IMR-90 (cell line): ENCODE measurements around the gene UBE2S. TPM values are rescaled to one million over a fixed set of nuclear protein-coding genes. Genes with fewer than 3 reads are reported as not detected.

Source experiments
- ATAC-seq: fragments of 200-7000 bp; cut with Tn5 transposase; 2 replicates; pipeline ENCODE4 v1.9.1; 2020; ENCODE audit warnings: low read depth, mild to moderate bottlenecking, moderate library complexity
- BruUV-seq: library from RNA; stranded (reverse); fragments of 400-500 nt; replicated peaks from 2 replicates; lab custom pipeline; 2021; lab: Mats Ljungman, UMichigan
- CTCF ChIA-PET: fragments of 300-600 bp; formaldehyde crosslinking; extraction: SDS; loops from one replicate; lab custom pipeline; 2021; ENCODE audit warnings: antibody characterized with exemption; lab: Yijun Ruan, JAX
- POLR2A ChIA-PET: fragments of 300-600 bp; sonication (Branson Sonifier 250); formaldehyde crosslinking; loops from one replicate; lab custom pipeline; 2022; ENCODE audit warnings: antibody characterized with exemption; ENCODE audit not compliant: unreplicated experiment; lab: Charles Lee
- DNase-seq: peaks from one replicate; pipeline ENCODE4 v3.0.0; 2013
- H2AFZ ChIP-seq: replicated peaks from 2 replicates; pipeline ENCODE3; 2013; ENCODE audit warnings: low read length, mild to moderate bottlenecking; ENCODE audit not compliant: poor library complexity
- H2AK5ac ChIP-seq: 2 replicates; pipeline ENCODE4 v1.6.1; 2013; ENCODE audit warnings: low read depth, low read length, inconsistent platforms
- H2AK9ac ChIP-seq: replicated peaks from 2 replicates; pipeline ENCODE3; 2013; ENCODE audit warnings: mild to moderate bottlenecking, low read depth, low read length, moderate library complexity; ENCODE audit not compliant: poor library complexity
- H2BK120ac ChIP-seq: 2 replicates; pipeline ENCODE4 v1.6.1; 2013; ENCODE audit warnings: low read depth, low read length, inconsistent platforms
- H2BK15ac ChIP-seq: 3 replicates; pipeline ENCODE4 v1.6.1; 2013; ENCODE audit warnings: low read depth, low read length, inconsistent platforms
- H2BK20ac ChIP-seq: 2 replicates; pipeline ENCODE4 v1.6.1; 2013; ENCODE audit warnings: low read depth, mild to moderate bottlenecking, inconsistent platforms, low read length, moderate library complexity
- H2BK5ac ChIP-seq: 2 replicates; pipeline ENCODE4 v1.6.1; 2013; ENCODE audit warnings: mild to moderate bottlenecking, low read depth, low read length, inconsistent platforms; ENCODE audit not compliant: poor library complexity, severe bottlenecking
- H3K14ac ChIP-seq: replicated peaks from 2 replicates; pipeline ENCODE4 v1.6.1; 2013; ENCODE audit warnings: low read depth, low read length, inconsistent platforms
- H3K18ac ChIP-seq: 2 replicates; pipeline ENCODE4 v1.6.1; 2013; ENCODE audit warnings: low read depth, low read length, control low read depth
- H3K23ac ChIP-seq: 2 replicates; pipeline ENCODE4 v1.6.1; 2013; ENCODE audit warnings: low read depth, low read length, inconsistent platforms
- H3K27ac ChIP-seq: 2 replicates; pipeline ENCODE4 v1.5.1; 2013; ENCODE audit warnings: mild to moderate bottlenecking, control low read depth, low read length; ENCODE audit not compliant: insufficient read depth
- H3K27me3 ChIP-seq: 2 replicates; pipeline ENCODE4 v1.6.1; 2013; ENCODE audit warnings: low read length; ENCODE audit not compliant: control insufficient read depth, insufficient read depth
- H3K36me3 ChIP-seq: 2 replicates; pipeline ENCODE4 v1.6.1; 2013; ENCODE audit warnings: low read length, mixed read lengths; ENCODE audit not compliant: control insufficient read depth, insufficient read depth
- H3K4ac ChIP-seq: 2 replicates; pipeline ENCODE4 v1.6.1; 2013; ENCODE audit warnings: low read depth, low read length, inconsistent platforms
- H3K4me1 ChIP-seq: 2 replicates; pipeline ENCODE4 v1.6.1; 2013; ENCODE audit warnings: low read length, mixed read lengths; ENCODE audit not compliant: control insufficient read depth, insufficient read depth
- H3K4me2 ChIP-seq: 2 replicates; pipeline ENCODE4 v1.6.1; 2013; ENCODE audit warnings: low read depth, mild to moderate bottlenecking, control low read depth, low read length, moderate library complexity
- H3K4me3 ChIP-seq: 2 replicates; pipeline ENCODE4 v1.5.1; 2013; ENCODE audit warnings: low read depth, mild to moderate bottlenecking, control low read depth, low read length, moderate library complexity; ENCODE audit not compliant: insufficient read depth
- H3K56ac ChIP-seq: 2 replicates; pipeline ENCODE4 v1.6.1; 2013; ENCODE audit warnings: low read length, inconsistent platforms; ENCODE audit not compliant: insufficient read depth; ENCODE audit errors: extremely low read depth
- H3K79me1 ChIP-seq, 2 experiments: 2 replicates each; pipeline ENCODE4 v1.6.1; 2013; ENCODE audit warnings: low read length in 2 of 2, inconsistent platforms in 1 of 2, low read depth in 1 of 2
- H3K9ac ChIP-seq: 2 replicates; pipeline ENCODE4 v1.6.1; 2013; ENCODE audit warnings: low read depth, low read length, control low read depth
- H3K9me1 ChIP-seq: 2 replicates; pipeline ENCODE4 v1.6.1; 2013; ENCODE audit warnings: low read length, inconsistent platforms; ENCODE audit not compliant: insufficient read depth
- H3K9me3 ChIP-seq: 2 replicates; pipeline ENCODE4 v1.6.1; 2013; ENCODE audit warnings: low read length; ENCODE audit not compliant: control insufficient read depth, insufficient read depth
- H4K20me1 ChIP-seq: 2 replicates; pipeline ENCODE4 v1.6.1; 2013; ENCODE audit warnings: low read length, inconsistent platforms; ENCODE audit not compliant: insufficient read depth
- H4K5ac ChIP-seq: 2 replicates; pipeline ENCODE4 v1.6.1; 2013; ENCODE audit warnings: mild to moderate bottlenecking, low read depth, low read length, control low read depth
- H4K8ac ChIP-seq, 2 experiments: 2 replicates each; pipeline ENCODE4 v1.6.1; 2013; ENCODE audit warnings: low read depth in 2 of 2, low read length in 2 of 2, control low read depth in 1 of 2, inconsistent platforms in 1 of 2
- H4K91ac ChIP-seq: 2 replicates; pipeline ENCODE4 v1.6.1; 2013; ENCODE audit warnings: low read depth, low read length, inconsistent platforms; ENCODE audit not compliant: insufficient read depth
- BHLHE40 ChIP-seq: fragments of 150-350 bp; IDR thresholded peaks from 2 replicates; pipeline ENCODE4 v1.6.1; 2016; ENCODE audit warnings: mild to moderate bottlenecking, low read depth, low read length
- CHD1 ChIP-seq: IDR thresholded peaks from 2 replicates; pipeline ENCODE4 v1.6.1; 2012; ENCODE audit warnings: low read depth, low read length, improper control_type of control experiment
- MAFK ChIP-seq: IDR thresholded peaks from 2 replicates; pipeline ENCODE4 v1.6.1; 2012; ENCODE audit warnings: low read depth, low read length, improper control_type of control experiment
- MXI1 ChIP-seq: IDR thresholded peaks from 2 replicates; pipeline ENCODE4 v1.6.1; 2012; ENCODE audit warnings: low read depth, mild to moderate bottlenecking, low read length, moderate library complexity, borderline replicate concordance
- NFE2L2 ChIP-seq: fragments of 150-350 bp; IDR thresholded peaks from 2 replicates; pipeline ENCODE4 v1.6.1; 2016; ENCODE audit warnings: low read depth, mild to moderate bottlenecking, low read length
- WGBS, 2 experiments: methylation state at CpG; one replicate each; pipeline versions ENCODE4 v1.1.5 to v1.1.7; 2013; ENCODE audit warnings: missing lambda C conversion rate in 2 of 2; ENCODE audit not compliant: insufficient read length in 1 of 2; ENCODE audit errors: extremely low coverage in 2 of 2; 5-methylcytosine and 5-hydroxymethylcytosine counted together
- dilution Hi-C: fragments of 300-500 bp; cut with HindIII; formaldehyde crosslinking; loops from one replicate; pipeline ENCODE4 v1.14.3; 2018; ENCODE audit warnings: low sequenced_read_pairs; ENCODE audit not compliant: unreplicated experiment
- in situ Hi-C: fragments of 300-500 bp; cut with MboI; formaldehyde crosslinking; loops from 3 replicates; pipeline ENCODE4 v1.14.3; 2019; ENCODE audit warnings: low sequenced_read_pairs, inconsistent platforms, mixed read lengths
- intact Hi-C: fragments of 100-400 bp; cut with micrococcal nuclease; formaldehyde crosslinking; loops from 2 replicates; pipeline ENCODE4 v1.10.0; 2022
- polyA plus RNA-seq, 3 experiments: library from polyadenylated mRNA; depleted of rRNA; stranded (reverse); fragments of >200 nt; gene quantifications; 2 replicates each; pipeline ENCODE4 v1.2.3, GENCODE V29; 2012; ENCODE audit warnings: low replicate concordance in 1 of 3
- total RNA-seq: library from RNA; depleted of rRNA; stranded (reverse); fragments of >200 nt; gene quantifications from 2 replicates; pipeline ENCODE4 v1.2.3, GENCODE V29; 2012
- TF ChIP-seq, protein P1 (sequence below): conservative IDR thresholded peaks from 2 replicates; pipeline ENCODE4 v1.5.1; 2012; ENCODE audit warnings: mild to moderate bottlenecking, low read depth, low read length, improper control_type of control experiment
- TF ChIP-seq, protein P2 (sequence below): fragments of 150-350 bp; IDR thresholded peaks from 2 replicates; pipeline ENCODE4 v1.6.1; 2016; ENCODE audit warnings: low read depth, mild to moderate bottlenecking, low read length, moderate library complexity, borderline replicate concordance

The UBE2S gene
- total and polyA plus RNA-seq, 2 of the 4 experiments (the other 2 are of a cell fraction): 69.5 to 104 TPM

DNA sequence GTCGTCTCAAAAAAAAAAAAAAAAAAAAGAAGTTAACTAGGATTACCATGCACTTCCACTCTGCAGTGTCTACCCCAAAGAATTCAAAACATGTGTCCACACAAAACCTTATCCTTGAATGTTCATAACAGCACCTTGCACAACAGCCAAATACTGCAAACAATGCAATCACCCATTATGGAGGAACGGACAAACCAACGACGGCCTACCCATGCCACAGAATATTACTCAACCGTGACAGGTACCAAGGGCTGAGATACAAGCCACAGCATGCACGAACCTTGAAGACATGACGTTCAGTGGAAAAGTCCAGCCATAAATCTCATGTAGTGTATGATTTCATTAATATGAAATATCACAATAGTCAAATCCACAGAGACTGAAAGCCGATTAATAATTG lies 38.5 kb upstream of the UBE2S start:
- Histone ChIP-seq H3K4ac (no peak overlapping the region), H3K23ac (no peak overlapping the region), H3K56ac (no peak overlapping the region), H3K18ac (no peak overlapping the region), H2BK20ac (no peak overlapping the region), H3K4me1 (no peaks in the 10 kb centered on the region), H3K27me3 (peaks cover 66% of the 10 kb centered on the region), H3K4me3 (no peak overlapping the region), H4K8ac (no peak overlapping the region), H2AFZ (no peak overlapping the region), H2BK5ac (no peak overlapping the region), H3K14ac (no peak overlapping the region), H4K20me1 (peaks cover 8% of the 10 kb centered on the region; the same call in 1 of the 2 replicates), H4K91ac (no peak overlapping the region), H3K27ac (no peak overlapping the region), H4K5ac (no peak overlapping the region), H2BK15ac (no peak overlapping the region), H3K9me1 (no peaks in the 10 kb centered on the region), H2BK120ac (no peak overlapping the region), H2AK9ac (no peak overlapping the region), H3K36me3 (no peaks in the 10 kb centered on the region), H3K9ac (no peak overlapping the region), H3K79me1 (no peaks in the 10 kb centered on the region), H3K9me3 (no peaks in the 10 kb centered on the region), H2AK5ac (no peak overlapping the region), H3K4me2 (no peak overlapping the region)
- TF ChIP-seq, protein P1, sequence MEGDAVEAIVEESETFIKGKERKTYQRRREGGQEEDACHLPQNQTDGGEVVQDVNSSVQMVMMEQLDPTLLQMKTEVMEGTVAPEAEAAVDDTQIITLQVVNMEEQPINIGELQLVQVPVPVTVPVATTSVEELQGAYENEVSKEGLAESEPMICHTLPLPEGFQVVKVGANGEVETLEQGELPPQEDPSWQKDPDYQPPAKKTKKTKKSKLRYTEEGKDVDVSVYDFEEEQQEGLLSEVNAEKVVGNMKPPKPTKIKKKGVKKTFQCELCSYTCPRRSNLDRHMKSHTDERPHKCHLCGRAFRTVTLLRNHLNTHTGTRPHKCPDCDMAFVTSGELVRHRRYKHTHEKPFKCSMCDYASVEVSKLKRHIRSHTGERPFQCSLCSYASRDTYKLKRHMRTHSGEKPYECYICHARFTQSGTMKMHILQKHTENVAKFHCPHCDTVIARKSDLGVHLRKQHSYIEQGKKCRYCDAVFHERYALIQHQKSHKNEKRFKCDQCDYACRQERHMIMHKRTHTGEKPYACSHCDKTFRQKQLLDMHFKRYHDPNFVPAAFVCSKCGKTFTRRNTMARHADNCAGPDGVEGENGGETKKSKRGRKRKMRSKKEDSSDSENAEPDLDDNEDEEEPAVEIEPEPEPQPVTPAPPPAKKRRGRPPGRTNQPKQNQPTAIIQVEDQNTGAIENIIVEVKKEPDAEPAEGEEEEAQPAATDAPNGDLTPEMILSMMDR: no peak
- TF ChIP-seq MAFK (no peak), MXI1 (no peak), BHLHE40 (no peak), NFE2L2 (no peak), CHD1 (no peak)
- TF ChIP-seq, protein P2, sequence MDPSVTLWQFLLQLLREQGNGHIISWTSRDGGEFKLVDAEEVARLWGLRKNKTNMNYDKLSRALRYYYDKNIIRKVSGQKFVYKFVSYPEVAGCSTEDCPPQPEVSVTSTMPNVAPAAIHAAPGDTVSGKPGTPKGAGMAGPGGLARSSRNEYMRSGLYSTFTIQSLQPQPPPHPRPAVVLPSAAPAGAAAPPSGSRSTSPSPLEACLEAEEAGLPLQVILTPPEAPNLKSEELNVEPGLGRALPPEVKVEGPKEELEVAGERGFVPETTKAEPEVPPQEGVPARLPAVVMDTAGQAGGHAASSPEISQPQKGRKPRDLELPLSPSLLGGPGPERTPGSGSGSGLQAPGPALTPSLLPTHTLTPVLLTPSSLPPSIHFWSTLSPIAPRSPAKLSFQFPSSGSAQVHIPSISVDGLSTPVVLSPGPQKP: no peak
- dilution Hi-C loops (no loop called here), intact Hi-C loops (no loop called here), in situ Hi-C loops (no loop called here)
- no peak for ATAC-seq
- CTCF ChIA-PET: no interaction called here
- WGBS, 2 experiments: no CpG with 5 or more reads among the region's 8 CpGs
- no peak for DNase-seq
- BruUV-seq: no TSS peak
- POLR2A ChIA-PET: no interaction called here
